T-helper 22 cell (primary cell): ENCODE measurements around the gene CA10.

Experiments
- DNase-seq: peaks from one replicate; pipeline ENCODE4 v3.0.0-alpha.2; 2020; ENCODE audit warnings: low read depth

Gene CA10

DNA sequence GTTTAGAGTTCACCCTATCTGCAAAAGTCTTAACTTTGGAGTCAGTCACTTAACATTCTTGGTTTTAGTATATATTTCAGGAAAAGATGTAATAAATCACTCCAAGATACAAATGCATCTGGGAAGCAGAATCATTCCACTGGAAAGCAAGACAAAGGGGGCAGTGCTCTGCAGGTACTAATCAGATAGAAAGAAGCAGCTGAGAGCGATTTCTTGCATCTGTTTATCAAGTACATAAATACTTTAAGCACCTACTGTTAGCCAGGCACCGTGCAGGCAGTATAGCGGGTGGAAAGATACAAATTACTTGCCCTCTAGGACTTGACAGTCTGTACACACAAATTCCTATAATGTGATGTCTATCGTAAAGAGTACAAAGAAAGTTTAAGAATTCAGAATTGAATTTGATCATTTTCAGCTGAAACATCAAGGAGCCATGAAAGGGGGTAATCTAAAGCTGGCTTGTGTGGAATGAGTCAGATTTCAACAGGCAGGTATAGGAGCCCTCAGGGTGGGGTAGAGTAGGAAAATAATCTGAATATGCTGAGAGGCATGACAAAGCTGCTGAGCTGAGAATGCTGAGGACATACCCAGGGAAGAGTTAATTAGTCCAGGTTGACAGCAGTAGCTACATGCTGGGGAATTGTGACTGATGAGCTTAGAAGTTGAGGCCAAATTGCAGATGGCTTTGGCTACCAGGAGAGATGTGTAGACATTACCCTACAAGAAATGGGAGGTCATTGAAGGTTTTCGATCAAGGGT, 110.2 kb downstream of the CA10 start:
- no peak for DNase-seq

GRCh38 chr17:52047086-52047485, 111.4 kb downstream of the CA10 start:
- DNase-seq = no peak

DNA sequence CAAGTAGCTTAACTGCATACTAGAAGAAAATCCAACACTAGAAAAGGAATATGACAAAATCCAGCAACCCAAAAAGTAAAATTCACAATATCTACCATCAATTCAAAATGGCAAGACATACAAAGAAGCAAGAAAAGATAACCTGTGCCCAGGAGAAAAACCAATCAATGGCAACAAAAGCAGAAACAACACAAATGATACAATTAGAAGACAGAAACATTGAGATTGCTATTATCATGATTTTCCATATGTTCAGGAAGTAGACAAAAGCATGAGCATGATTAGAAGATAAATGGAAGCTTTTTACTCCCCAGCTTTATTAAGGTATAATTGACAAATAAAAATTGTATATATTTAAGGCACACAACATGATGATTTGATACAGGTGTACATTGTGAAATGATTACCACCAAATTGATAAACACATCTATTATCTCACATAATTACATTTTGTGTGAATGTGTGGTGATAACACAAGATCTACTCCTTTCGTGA, 117.3 kb downstream of the CA10 start:
- no peak for DNase-seq

DNA sequence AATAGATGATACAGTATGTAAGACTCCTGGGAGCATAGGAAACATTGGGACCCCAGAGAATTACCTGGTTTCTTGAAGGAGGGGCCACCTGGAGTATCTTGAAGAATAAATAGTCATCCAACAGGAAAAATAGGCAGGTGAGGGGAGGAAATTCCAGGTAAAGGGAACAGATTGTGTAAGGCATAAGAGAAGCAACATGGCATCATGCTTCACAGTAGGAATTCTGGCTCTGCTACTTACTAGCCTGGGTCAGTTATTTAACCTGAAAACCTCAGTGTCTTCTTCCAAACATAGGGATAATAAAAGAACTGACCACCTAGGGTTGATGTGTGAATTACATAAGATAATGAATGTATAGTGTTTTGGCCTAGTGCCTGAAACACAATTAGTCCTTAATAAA, 122.1 kb downstream of the CA10 start:
- DNase-seq = no peak

DNA sequence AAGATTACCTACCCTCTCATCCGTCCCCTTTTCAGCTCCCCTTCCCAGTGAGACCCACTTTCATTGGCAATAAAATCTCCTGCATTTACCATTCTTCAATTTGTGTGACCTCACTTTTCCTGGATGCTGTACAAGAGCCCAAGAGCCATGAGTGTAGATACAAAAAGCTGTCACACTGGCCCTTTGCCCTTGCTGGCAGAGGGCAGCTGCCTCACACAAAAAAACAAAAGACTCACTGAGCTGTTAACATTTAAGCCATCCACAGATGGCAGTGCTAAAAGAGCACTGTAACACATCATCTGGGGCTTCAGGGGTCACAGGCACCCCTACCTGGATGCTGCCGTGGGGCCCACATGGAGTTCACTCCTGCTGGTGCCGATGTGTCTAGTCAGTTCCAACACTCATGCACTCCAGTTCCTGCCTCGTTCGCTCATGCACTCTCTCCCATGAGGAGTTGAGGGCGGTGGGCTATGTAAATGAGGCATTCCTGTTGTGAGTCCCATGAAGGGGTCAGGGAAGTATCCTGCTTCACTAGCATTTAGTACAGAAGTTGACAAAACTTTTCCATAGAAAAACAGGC, 123.1 kb downstream of the CA10 start:
- DNase-seq = no peak

DNA sequence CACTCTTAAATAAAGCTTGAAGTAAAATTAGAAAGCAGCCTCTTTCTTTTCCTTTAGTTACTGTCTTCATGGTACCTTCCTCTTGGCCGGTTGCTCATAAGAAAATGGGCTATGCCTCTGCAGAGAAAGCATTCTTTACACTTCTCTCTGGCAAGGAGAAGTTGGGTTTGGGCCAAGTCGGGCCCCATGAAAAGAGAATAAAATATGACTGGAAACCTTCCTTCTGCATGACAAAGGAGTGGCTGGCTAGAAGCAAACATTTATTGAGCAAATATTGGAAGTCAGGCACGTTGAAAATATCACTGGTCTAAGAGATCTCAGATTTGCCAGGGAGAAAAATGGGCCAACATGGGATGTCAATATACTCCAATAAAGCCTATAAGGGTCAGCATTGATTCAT, 126.1 kb downstream of the CA10 start:
- no peak for DNase-seq

- DNase-seq = no peak
Measured at GRCh38 chr17:52030052-52030451, 128.5 kb downstream of the CA10 start.

GRCh38 chr17:52027620-52028295, 130.8 kb downstream of the CA10 start:
- DNase-seq = no peak

- DNase-seq = no peak
Measured at GRCh38 chr17:52027081-52027480, 131.4 kb downstream of the CA10 start.

DNA sequence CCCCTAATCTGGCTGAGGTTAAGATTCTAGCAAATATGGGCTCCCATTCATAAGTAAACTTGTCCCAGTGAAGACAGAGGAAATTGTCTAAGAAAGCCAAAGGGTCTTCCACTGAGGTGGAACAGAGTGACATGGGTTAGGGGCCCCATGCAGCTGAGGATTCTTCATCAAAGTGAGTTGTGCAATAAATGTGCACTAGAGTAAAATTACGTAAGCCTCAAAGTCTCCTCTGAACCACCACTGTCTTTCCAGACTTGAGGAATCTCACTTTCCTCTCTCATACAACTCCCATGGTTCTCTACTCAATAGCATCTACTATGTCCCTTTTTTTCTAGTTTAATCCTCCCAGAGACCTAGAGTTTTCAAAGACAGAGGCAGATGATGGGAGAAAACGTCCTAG, 132.4 kb downstream of the CA10 start:
- no peak for DNase-seq

GRCh38 chr17:52025236-52025635, 133.3 kb downstream of the CA10 start:
- DNase-seq = no peak

DNA sequence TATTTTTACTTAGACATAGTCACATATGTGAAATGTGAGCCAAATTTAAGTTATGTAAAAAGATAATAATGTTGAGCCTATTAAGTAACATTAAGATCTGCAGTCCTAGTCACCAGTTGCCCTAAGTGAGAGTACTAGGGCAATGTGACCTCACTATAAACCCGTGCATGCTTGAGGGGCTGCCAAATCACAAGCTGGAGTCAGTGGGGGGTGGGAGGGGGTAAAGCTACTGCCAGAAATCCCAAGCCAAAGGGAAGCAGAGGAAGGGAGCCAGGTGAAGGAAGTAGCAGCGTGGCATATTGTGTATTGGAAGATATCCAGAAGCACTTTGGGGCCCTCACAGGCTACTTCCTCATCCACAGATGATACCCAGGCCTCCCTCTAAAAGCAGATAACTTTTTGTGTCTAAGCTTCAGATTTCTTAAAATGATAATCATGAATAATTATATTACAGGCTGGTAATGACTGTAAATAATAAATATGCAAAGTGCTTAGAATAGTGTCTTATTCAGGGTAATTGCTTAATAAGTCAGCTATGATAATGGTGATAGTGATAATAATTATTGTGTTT, 134.1 kb downstream of the CA10 start:
- no peak for DNase-seq

DNA sequence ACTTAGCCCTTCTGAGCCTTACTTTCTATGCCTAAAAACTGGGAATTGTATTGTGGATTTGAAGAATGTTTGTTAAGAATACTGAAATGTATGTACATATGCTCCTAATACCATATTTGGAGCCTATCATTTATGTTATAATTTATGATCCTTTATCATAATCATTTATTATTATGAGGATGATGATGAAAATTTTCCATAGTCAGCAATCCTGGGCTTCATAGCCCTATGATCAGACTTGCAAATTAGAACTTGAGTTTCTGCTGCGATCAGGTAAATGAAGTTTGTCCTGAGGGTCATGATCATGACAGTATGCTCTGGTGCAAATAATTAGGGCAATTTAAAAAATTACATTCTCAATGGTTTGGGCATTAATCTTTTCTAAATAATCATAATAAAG, 147.4 kb downstream of the CA10 start:
- DNase-seq = no peak

DNA sequence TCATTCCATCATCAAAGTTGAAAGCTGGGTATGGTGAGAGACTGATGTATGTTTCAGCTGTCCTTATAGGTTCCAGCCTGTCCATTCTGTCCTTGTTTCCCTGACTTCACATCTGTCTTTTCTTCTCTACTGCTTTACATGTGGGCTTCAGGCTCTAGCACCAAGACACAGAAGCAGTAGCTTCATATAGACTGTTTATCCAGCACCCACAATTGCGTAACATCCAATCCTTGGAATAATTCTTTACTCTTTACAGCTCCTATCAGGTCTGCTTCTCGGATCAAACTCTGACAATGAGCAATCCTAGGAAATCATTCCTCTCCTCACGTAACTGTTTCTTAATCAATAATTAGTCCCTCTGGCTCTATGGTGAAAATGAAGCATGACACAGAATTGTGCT, 158.9 kb downstream of the CA10 start:
- no peak for DNase-seq

GRCh38 chr17:51997723-51998122, 160.8 kb downstream of the CA10 start:
- no peak for DNase-seq

GRCh38 chr17:51995797-51996403, 162.6 kb downstream of the CA10 start:
- no peak for DNase-seq

- no peak for DNase-seq
Measured at GRCh38 chr17:51992864-51993416, 165.6 kb downstream of the CA10 start.

DNA sequence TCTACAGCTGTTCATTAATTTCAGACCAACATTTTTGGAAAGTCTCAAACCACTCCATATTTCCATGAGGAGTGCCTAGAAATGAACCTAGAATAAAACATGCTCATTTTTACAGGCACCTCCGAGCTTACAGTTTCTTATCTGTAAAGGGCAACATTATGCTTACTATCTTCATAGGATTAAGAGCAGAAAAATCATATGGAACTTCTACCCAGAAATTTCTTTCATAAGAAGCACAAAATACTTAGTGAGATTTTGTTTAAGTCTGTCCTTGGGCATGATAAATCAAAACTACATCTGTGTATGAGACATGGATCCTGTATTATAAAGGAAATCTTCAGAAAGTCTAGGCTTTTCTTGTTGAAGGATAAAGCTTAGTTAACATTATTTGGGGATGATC, 187.4 kb downstream of the CA10 start:
- no peak for DNase-seq

GRCh38 chr17:51961689-51962088, 196.8 kb downstream of the CA10 start:
- DNase-seq = no peak

GRCh38 chr17:51957786-51958185, 200.7 kb downstream of the CA10 start:
- no peak for DNase-seq

GRCh38 chr17:51955245-51955644, 203.3 kb downstream of the CA10 start:
- DNase-seq = no peak

DNA sequence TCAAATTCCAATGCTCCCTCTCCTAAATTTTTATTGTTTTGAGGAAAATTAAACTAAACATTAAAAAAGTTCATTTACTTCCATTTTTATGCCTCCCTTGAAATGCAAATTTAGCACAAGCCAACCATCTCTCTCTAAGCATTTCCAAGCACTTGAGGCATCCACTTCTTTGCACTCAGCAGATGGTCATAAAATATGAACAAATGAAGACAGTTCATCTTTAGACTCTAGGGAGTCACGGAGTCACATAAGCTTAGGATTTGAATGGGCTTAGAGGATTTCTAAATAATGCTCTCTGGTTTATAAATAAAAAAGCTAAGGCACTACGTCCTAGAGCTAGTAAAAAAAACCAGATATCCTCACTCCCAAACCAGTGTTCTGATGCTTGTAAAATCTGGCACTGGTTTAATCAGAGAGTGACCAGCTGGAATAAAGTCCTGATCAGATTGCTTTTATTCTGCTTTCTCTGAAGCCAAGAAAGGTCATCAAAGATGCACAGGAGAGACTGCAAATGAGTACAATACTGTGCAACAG, 204.2 kb downstream of the CA10 start:
- DNase-seq = no peak
